IPS-18c (cell line): Measurements from ENCODE around the gene BBX.
"Not testable (repeated sequence)": the region's sequence is repeated elsewhere in the genome, so short reads cannot be mapped to it uniquely, and the experiment has no call there.

ENCODE experiments used
- H3K4me3 ChIP-seq: 2 replicates; pipeline ENCODE4 v1.7.0; 2013; ENCODE audit warnings: low read depth, mild to moderate bottlenecking, low read length, moderate library complexity; ENCODE audit not compliant: insufficient read depth
- H3K9me3 ChIP-seq: one replicate; pipeline ENCODE4 v1.6.1; 2013; ENCODE audit warnings: mild to moderate bottlenecking, low read length, moderate library complexity; ENCODE audit not compliant: control insufficient read depth, insufficient read depth

BBX gene

GRCh38 chr3:107819656-107820055 is 296.9 kb downstream of the BBX start:
- Histone ChIP-seq H3K9me3 (peaks cover 3% of the 10 kb centered on the region), H3K4me3 (no peak overlapping the region)

GRCh38 chr3:107822308-107822707 is 299.5 kb downstream of the BBX start:
- no peaks in the 10 kb centered on the region for H3K9me3 ChIP-seq
- no peak overlapping the region for H3K4me3 ChIP-seq

GRCh38 chr3:107824822-107825371 is 302.1 kb downstream of the BBX start:
- no peaks in the 10 kb centered on the region for H3K9me3 ChIP-seq
- H3K4me3 ChIP-seq = no peak overlapping the region

GRCh38 chr3:107825556-107825955 is 302.8 kb downstream of the BBX start:
- Histone ChIP-seq H3K9me3 (no peaks in the 10 kb centered on the region), H3K4me3 (no peak overlapping the region)

GRCh38 chr3:107826727-107827126 is 304.0 kb downstream of the BBX start:
- H3K4me3 ChIP-seq = no peak overlapping the region

GRCh38 chr3:107829185-107829584 is 306.4 kb downstream of the BBX start:
- no peak overlapping the region for H3K4me3 ChIP-seq
- H3K9me3 ChIP-seq = no peaks in the 10 kb centered on the region

More at GRCh38 chr3:107826727-107827126, 304.0 kb downstream of the BBX start:
- no peaks in the 10 kb centered on the region for H3K9me3 ChIP-seq

- no peak overlapping the region for H3K4me3 ChIP-seq
- no peaks in the 10 kb centered on the region for H3K9me3 ChIP-seq
These were observed 308.8 kb downstream of the BBX start for GRCh38 chr3:107831590-107831989.

GRCh38 chr3:107833043-107833442 is 310.3 kb downstream of the BBX start:
- Histone ChIP-seq H3K4me3 (no peak overlapping the region), H3K9me3 (no peaks in the 10 kb centered on the region)

GRCh38 chr3:107833722-107834416 is 311.1 kb downstream of the BBX start:
- Histone ChIP-seq H3K4me3 (no peak overlapping the region), H3K9me3 (no peaks in the 10 kb centered on the region)

GRCh38 chr3:107835001-107835400 is 312.2 kb downstream of the BBX start:
- H3K4me3 ChIP-seq, H3K9me3 ChIP-seq: not testable (repeated sequence)

- H3K9me3 ChIP-seq = no peaks in the 10 kb centered on the region
- no peak overlapping the region for H3K4me3 ChIP-seq
These were observed 315.3 kb downstream of the BBX start for GRCh38 chr3:107837895-107838612.

GRCh38 chr3:107841831-107842230 is 319.1 kb downstream of the BBX start:
- no peak overlapping the region for H3K4me3 ChIP-seq

GRCh38 chr3:107842940-107843339 is 320.2 kb downstream of the BBX start:
- H3K9me3 ChIP-seq = no peaks in the 10 kb centered on the region
- no peak overlapping the region for H3K4me3 ChIP-seq

More at GRCh38 chr3:107841831-107842230, 319.1 kb downstream of the BBX start:
- no peaks in the 10 kb centered on the region for H3K9me3 ChIP-seq

GRCh38 chr3:107845380-107846278 is 322.9 kb downstream of the BBX start:
- Histone ChIP-seq H3K9me3 (no peaks in the 10 kb centered on the region), H3K4me3 (no peak overlapping the region)

GRCh38 chr3:107846279-107846852 is 323.6 kb downstream of the BBX start:
- Histone ChIP-seq H3K4me3 (no peak overlapping the region), H3K9me3 (no peaks in the 10 kb centered on the region)

GRCh38 chr3:107847791-107848190 is 325.0 kb downstream of the BBX start:
- H3K4me3 ChIP-seq = no peak overlapping the region
- H3K9me3 ChIP-seq = no peaks in the 10 kb centered on the region

- H3K4me3 ChIP-seq = no peak overlapping the region
- no peaks in the 10 kb centered on the region for H3K9me3 ChIP-seq
These were observed 325.7 kb downstream of the BBX start for GRCh38 chr3:107848351-107848915.
